ENCODE data around the gene HSFX3.
"Not testable (repeated sequence)": the region's sequence is repeated elsewhere in the genome, so short reads cannot be mapped to it uniquely, and the experiment has no call there.

HSFX3 gene

GRCh38 chrX:149541521-149542047, 8.1 kb downstream of the HSFX3 start:
- TF ChIP-seq Cebpa-rat (IDR thresholded peaks at IDR 0.05), result no peak
- 0 out of 2 replicates have a peak, but pooled peaks cover 6% of the 10 kb centered on the region for H3K36me3 ChIP-seq

GRCh38 chrX:149540621-149541520, 8.9 kb downstream of the HSFX3 start, which contains the start of gene EOLA1:
Gene EOLA1 (plus strand): TSS chrX:149541012. CDS start chrX:149545631, 4,619 bp downstream.
- TF ChIP-seq Cebpa-rat (IDR thresholded peaks at IDR 0.05), result no peak
- peak within 1 kb of the TSS; percentile 78 for H3K4me3 ChIP-seq
- H4K20me1 ChIP-seq, result no peaks in the 10 kb centered on the region
- no peaks in the 10 kb centered on the region for H3K27me3 ChIP-seq
- H3K9me3 ChIP-seq, result peaks cover 10% of the 10 kb centered on the region; the same call in 1 of the 2 replicates
- H3K27ac ChIP-seq, result peak within 1 kb of the TSS; percentile 77
- H3K4me1 ChIP-seq, result peaks cover 7% of the 10 kb centered on the region; the same call in 1 of the 2 replicates
- peak within 1 kb of the TSS; percentile 91 for H3K4me2 ChIP-seq
- peak within 1 kb of the TSS; percentile 85 for H3K9ac ChIP-seq
- 0 out of 2 replicates have a peak, but pooled peaks cover 6% of the 10 kb centered on the region for H3K36me3 ChIP-seq

More at GRCh38 chrX:149541521-149542047, 8.1 kb downstream of the HSFX3 start:
- Histone ChIP-seq H3K27me3 (no peaks in the 10 kb centered on the region), H4K20me1 (no peaks in the 10 kb centered on the region), H3K4me1 (peaks cover 7% of the 10 kb centered on the region; the same call in 1 of the 2 replicates), H3K27ac (peak overlapping the region; percentile 77), H3K9me3 (peaks cover 10% of the 10 kb centered on the region; the same call in 1 of the 2 replicates), H3K4me3 (peak overlapping the region; percentile 78), H3K4me2 (peak overlapping the region; percentile 91), H3K9ac (peak overlapping the region; percentile 85)

GRCh38 chrX:149540131-149540620, 9.5 kb downstream of the HSFX3 start:
- Histone ChIP-seq H4K20me1 (no peaks in the 10 kb centered on the region), H3K36me3 (0 out of 2 replicates have a peak, but pooled peaks cover 2% of the 10 kb centered on the region), H3K4me2 (peak overlapping the region; percentile 91; the same call in 1 of the 2 replicates), H3K27ac (peak overlapping the region; percentile 77; the same call in 1 of the 2 replicates), H3K4me3 (peak overlapping the region; percentile 78), H3K9me3 (peaks cover 10% of the 10 kb centered on the region; the same call in 1 of the 2 replicates), H3K9ac (peak overlapping the region; percentile 85; the same call in 1 of the 2 replicates), H3K4me1 (peaks cover 7% of the 10 kb centered on the region; the same call in 1 of the 2 replicates), H3K27me3 (no peaks in the 10 kb centered on the region)
- no peak for TF ChIP-seq Cebpa-rat (IDR thresholded peaks at IDR 0.05)

GRCh38 chrX:149539283-149540130, 10.2 kb downstream of the HSFX3 start:
- H3K4me3 ChIP-seq, result peak overlapping the region; percentile 66
- peak overlapping the region; percentile 41; the same call in 1 of the 2 replicates for H3K9ac ChIP-seq
- no peak overlapping the region for H3K27ac ChIP-seq

GRCh38 chrX:149537474-149537873, 12.2 kb downstream of the HSFX3 start:
- not testable (repeated sequence) for H3K4me2 ChIP-seq, H4K20me1 ChIP-seq, H3K27ac ChIP-seq, H3K36me3 ChIP-seq, H3K4me1 ChIP-seq, H3K4me3 ChIP-seq, H3K9ac ChIP-seq, H3K27me3 ChIP-seq
- H3K9me3 ChIP-seq, result peaks cover 10% of the 10 kb centered on the region; the same call in 1 of the 2 replicates

More at GRCh38 chrX:149539283-149540130, 10.2 kb downstream of the HSFX3 start:
- H3K4me2 ChIP-seq, result peak overlapping the region; percentile 60
- H3K36me3 ChIP-seq, result no peaks in the 10 kb centered on the region
- peaks cover 10% of the 10 kb centered on the region; the same call in 1 of the 2 replicates for H3K9me3 ChIP-seq
- H4K20me1 ChIP-seq, result no peaks in the 10 kb centered on the region
- H3K4me1 ChIP-seq, result peaks cover 7% of the 10 kb centered on the region; the same call in 1 of the 2 replicates
- H3K27me3 ChIP-seq, result no peaks in the 10 kb centered on the region
- no peak for TF ChIP-seq Cebpa-rat (IDR thresholded peaks at IDR 0.05)

GRCh38 chrX:149534926-149535602, 14.7 kb downstream of the HSFX3 start:
- H3K9me3 ChIP-seq, result not testable (repeated sequence)

GRCh38 chrX:149533999-149534398, 15.7 kb downstream of the HSFX3 start:
- H3K9me3 ChIP-seq, H3K27ac ChIP-seq, H3K36me3 ChIP-seq: not testable (repeated sequence)

More at GRCh38 chrX:149534926-149535602, 14.7 kb downstream of the HSFX3 start:
- not testable (repeated sequence) for H4K20me1 ChIP-seq, H3K4me1 ChIP-seq, H3K36me3 ChIP-seq, H3K27me3 ChIP-seq, H3K4me3 ChIP-seq, H3K9ac ChIP-seq, H3K4me2 ChIP-seq, H3K27ac ChIP-seq

GRCh38 chrX:149532868-149533267, 16.9 kb downstream of the HSFX3 start:
- not testable (repeated sequence) for H3K4me2 ChIP-seq, H3K9ac ChIP-seq, H3K36me3 ChIP-seq, H3K9me3 ChIP-seq, H4K20me1 ChIP-seq, H3K4me1 ChIP-seq, H3K27ac ChIP-seq, H3K27me3 ChIP-seq, H3K4me3 ChIP-seq

More at GRCh38 chrX:149533999-149534398, 15.7 kb downstream of the HSFX3 start:
- H3K9ac ChIP-seq, H3K27me3 ChIP-seq, H4K20me1 ChIP-seq, H3K4me3 ChIP-seq, H3K4me2 ChIP-seq, H3K4me1 ChIP-seq: not testable (repeated sequence)

GRCh38 chrX:149531599-149531998, 18.1 kb downstream of the HSFX3 start:
- H3K9me3 ChIP-seq, result no peaks in the 10 kb centered on the region
- no peak overlapping the region for H3K27ac ChIP-seq
- H3K4me2 ChIP-seq, result no peak overlapping the region
- H3K9ac ChIP-seq, result no peak overlapping the region
- H3K4me1 ChIP-seq, result no peaks in the 10 kb centered on the region
- TF ChIP-seq Cebpa-rat (IDR thresholded peaks at IDR 0.05), result no peak
- H4K20me1 ChIP-seq, result no peaks in the 10 kb centered on the region
- no peak overlapping the region for H3K4me3 ChIP-seq
- no peaks in the 10 kb centered on the region for H3K27me3 ChIP-seq
- no peaks in the 10 kb centered on the region for H3K36me3 ChIP-seq

All from BLaER1 (cell line).